Kidney (tissue), 14 donors: ENCODE measurements around the gene DCPS. TPM values are rescaled to one million over a fixed set of nuclear protein-coding genes. Genes with fewer than 3 reads are reported as not detected.
A peak's percentile ranks its signal among the peaks of the same experiment; 100 is the strongest.

Experiments used
- DNase-seq, 5 donors: peaks; one replicate each; pipeline ENCODE4 v3.0.0-alpha.2; 2013 to 2020
- FAIRE-seq: peaks from 2 replicates; lab custom pipeline; 2012; peaks lifted over from hg19 to GRCh38; lab: Jason Lieb, UNC
- H3K27ac ChIP-seq, 2 donors: one replicate each; pipeline ENCODE4 v1.7.0; 2013; ENCODE audit warnings: low read depth in 2 of 2, low read length in 2 of 2, inconsistent platforms in 1 of 2
- H3K27me3 ChIP-seq: one replicate; pipeline ENCODE4 v1.7.1; 2013; ENCODE audit warnings: low read length, inconsistent platforms; ENCODE audit not compliant: control insufficient read depth, insufficient read depth
- H3K36me3 ChIP-seq, 3 donors: one replicate each; pipeline versions ENCODE4 v1.7.0 to v1.7.1; 2013; ENCODE audit warnings: low read length in 3 of 3, control low read depth in 1 of 3, inconsistent platforms in 1 of 3; ENCODE audit not compliant: insufficient read depth in 3 of 3, control insufficient read depth in 2 of 3
- H3K4me1 ChIP-seq, 3 donors: one replicate each; pipeline versions ENCODE4 v1.7.0 to v1.7.1; 2013; ENCODE audit warnings: low read length in 3 of 3, inconsistent platforms in 1 of 3, low read depth in 1 of 3; ENCODE audit not compliant: control insufficient read depth in 2 of 3, insufficient read depth in 2 of 3
- H3K4me3 ChIP-seq, 3 donors: one replicate each; pipeline versions ENCODE4 v1.7.0 to v1.8.1; 2013; ENCODE audit warnings: low read length in 3 of 3, control low read depth in 1 of 3, inconsistent platforms in 1 of 3
- H3K9ac ChIP-seq, 3 donors: one replicate each; pipeline versions ENCODE4 v1.7.0 to v1.7.1; 2013; ENCODE audit warnings: low read length in 3 of 3, control low read depth in 1 of 3, inconsistent platforms in 1 of 3
- H3K9me3 ChIP-seq, 3 donors: one replicate each; pipeline versions ENCODE4 v1.7.0 to v1.7.1; 2013; ENCODE audit warnings: low read length in 3 of 3, control low read depth in 1 of 3, inconsistent platforms in 1 of 3; ENCODE audit not compliant: control insufficient read depth in 2 of 3, insufficient read depth in 1 of 3
- intact Hi-C: fragments of 100-400 bp; cut with DNase I; formaldehyde crosslinking; loops from one replicate; pipeline ENCODE4 v1.11.1; 2022
- polyA plus RNA-seq: library from polyadenylated mRNA; stranded (reverse); fragments of 350-450 nt; fragmentation: Illumina TruSeq; extraction: RNeasy Lipid Tissue Mini Kit (QIAGEN cat#74804); gene quantifications from one replicate; pipeline ENCODE4 v1.2.3, GENCODE V29; 2014; ENCODE audit warnings: low read depth, low replicate concordance; ENCODE audit not compliant: insufficient read depth
- total RNA-seq: library from RNA; stranded (reverse); fragmentation: NEBNext Ultra II Directional; extraction: Animal tissue kit (Norgen Biotek cat#: 25700); gene quantifications from one replicate; pipeline ENCODE4 v1.2.1, GENCODE V29; 2021
- TF ChIP-seq, protein P1 (sequence below): IDR thresholded peaks from 3 replicates; pipeline ENCODE4 v1.5.1; 2012; ENCODE audit warnings: mild to moderate bottlenecking, moderate library complexity, borderline replicate concordance; ENCODE audit not compliant: insufficient read depth; ENCODE audit errors: extremely low read depth
- donor health status: control.
- donor health status: control.
- donor health status: control.
- donor health status: control.
- donor health status: control.
- donor health status: DM: yes; HTN: yes; CAD: no.
- donor health status: Normal renal cell carcinoma (clear cell type).

The DCPS gene
- total and polyA plus RNA-seq, 2 donors from 2014 or later: 23.9 to 24.2 TPM

DNA sequence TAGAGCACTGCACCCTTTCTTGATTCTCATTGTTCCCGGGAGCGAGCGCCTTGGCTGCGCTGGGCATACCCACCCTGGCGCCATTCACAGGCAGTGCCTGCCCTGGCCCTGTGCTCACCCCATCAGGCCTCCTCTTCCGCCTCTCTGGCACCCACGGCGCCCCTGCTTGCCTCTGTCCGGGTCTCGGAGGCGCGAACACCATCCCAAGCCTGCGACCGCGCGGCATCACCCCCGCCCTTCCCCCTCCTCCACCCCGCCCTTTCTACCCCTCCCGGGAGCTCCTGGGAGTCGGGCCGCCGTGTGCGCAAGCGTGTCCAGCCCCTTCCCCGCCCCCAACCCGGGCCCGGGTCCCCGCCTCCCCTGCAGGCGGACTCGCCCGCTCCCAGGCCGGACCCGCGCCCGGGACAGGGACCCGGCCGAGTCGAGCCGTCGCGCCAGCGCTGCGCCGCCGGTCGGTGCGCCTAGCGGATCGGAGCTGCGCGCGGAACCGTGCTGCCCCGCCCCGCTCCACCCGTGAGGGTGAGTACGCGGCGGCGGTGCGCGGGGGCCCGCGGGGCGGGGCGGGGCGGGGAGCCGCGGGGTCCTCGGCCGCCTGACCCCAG is 51.6 kb downstream of the DCPS start, which contains the start of gene ST3GAL4:
ST3GAL4 (plus strand) TSS at position 363 of the 602 bp plus-strand sequence. CDS start 50,470 bp downstream, outside the sequence.
- FAIRE-seq (no peak), DNase-seq (peak; percentile 85 to 95 (median 94))
- H3K36me3 ChIP-seq: no peaks in the 10 kb centered on the region
- H3K9me3 ChIP-seq: no peaks in the 10 kb centered on the region
- peak within 1 kb of the TSS; percentile 77 to 81 for H3K27ac ChIP-seq
- peaks cover 0 to 35% (median 15%) of the 10 kb centered on the region in 3 donors for H3K4me1 ChIP-seq
- peak within 1 kb of the TSS; percentile 68 to 74 (median 73) for H3K4me3 ChIP-seq
- H3K9ac ChIP-seq: peak within 1 kb of the TSS; percentile 39 to 84 (median 56)
- H3K27me3 ChIP-seq: no peaks in the 10 kb centered on the region
- TF ChIP-seq, protein P1, sequence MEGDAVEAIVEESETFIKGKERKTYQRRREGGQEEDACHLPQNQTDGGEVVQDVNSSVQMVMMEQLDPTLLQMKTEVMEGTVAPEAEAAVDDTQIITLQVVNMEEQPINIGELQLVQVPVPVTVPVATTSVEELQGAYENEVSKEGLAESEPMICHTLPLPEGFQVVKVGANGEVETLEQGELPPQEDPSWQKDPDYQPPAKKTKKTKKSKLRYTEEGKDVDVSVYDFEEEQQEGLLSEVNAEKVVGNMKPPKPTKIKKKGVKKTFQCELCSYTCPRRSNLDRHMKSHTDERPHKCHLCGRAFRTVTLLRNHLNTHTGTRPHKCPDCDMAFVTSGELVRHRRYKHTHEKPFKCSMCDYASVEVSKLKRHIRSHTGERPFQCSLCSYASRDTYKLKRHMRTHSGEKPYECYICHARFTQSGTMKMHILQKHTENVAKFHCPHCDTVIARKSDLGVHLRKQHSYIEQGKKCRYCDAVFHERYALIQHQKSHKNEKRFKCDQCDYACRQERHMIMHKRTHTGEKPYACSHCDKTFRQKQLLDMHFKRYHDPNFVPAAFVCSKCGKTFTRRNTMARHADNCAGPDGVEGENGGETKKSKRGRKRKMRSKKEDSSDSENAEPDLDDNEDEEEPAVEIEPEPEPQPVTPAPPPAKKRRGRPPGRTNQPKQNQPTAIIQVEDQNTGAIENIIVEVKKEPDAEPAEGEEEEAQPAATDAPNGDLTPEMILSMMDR: no peak
- intact Hi-C loops: no loop called here

DNA sequence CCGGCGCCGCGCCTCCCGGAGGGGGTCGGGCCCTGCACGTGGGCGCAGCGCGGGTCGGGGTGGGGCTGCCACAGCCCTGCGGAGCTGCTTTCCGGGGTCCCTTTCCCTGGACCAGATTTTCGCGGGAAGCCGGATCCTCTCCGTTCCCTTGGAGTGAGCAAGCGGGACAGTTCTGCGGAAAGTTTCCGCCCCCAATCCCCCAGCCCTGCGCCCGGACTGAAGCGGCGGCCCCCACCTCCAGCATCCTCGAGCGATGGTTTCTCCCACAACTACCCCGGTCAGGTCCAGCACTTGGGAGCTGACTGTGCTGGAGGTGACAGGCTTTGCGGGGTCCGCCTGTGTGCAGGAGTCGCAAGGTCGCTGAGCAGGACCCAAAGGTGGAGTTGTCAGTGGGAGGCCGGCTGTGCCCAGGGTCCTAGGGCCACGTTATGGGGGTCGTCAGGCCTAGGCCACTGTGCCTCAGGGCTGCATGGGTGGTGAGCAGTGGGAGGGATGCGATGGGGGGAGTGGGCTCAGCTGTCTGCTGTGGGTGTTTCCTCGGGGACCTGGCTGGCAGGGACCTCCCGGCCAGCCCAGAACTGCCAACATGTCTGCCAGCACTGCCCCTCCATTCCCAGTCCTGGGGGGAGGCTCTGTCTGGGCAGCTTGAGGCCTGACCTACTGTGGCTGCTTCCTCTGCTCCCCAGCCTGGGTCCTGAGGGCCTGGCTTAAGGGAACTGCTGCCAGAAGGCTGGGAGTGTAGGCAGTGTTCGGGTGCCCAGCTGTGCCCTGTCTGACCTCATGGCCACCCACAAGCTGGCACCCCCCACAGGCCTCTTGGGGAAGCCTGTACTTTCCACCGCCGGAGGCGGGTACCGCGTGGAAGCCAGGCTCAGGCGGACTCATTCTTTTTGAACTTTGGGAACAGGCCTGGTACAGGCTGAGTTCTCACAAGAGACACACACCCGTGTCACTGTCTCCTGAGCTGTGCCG is 52.4 kb downstream of the DCPS start:
- Histone ChIP-seq H3K4me1 (peaks cover 0 to 35% (median 10%) of the 10 kb centered on the region in 3 donors), H3K27ac (peak overlapping the region; percentile 77 to 81), H3K27me3 (no peaks in the 10 kb centered on the region), H3K4me3 (peak overlapping the region; percentile 22 to 74 (median 36)), H3K9me3 (no peaks in the 10 kb centered on the region), H3K9ac (peak overlapping the region; percentile 10 to 54 (median 20)), H3K36me3 (no peaks in the 10 kb centered on the region)
- TF ChIP-seq, protein P1: no peak
- peak in 2 of 5 donors; percentile 60 to 77 for DNase-seq
- FAIRE-seq: no peak
- intact Hi-C loops: no loop called here

DNA sequence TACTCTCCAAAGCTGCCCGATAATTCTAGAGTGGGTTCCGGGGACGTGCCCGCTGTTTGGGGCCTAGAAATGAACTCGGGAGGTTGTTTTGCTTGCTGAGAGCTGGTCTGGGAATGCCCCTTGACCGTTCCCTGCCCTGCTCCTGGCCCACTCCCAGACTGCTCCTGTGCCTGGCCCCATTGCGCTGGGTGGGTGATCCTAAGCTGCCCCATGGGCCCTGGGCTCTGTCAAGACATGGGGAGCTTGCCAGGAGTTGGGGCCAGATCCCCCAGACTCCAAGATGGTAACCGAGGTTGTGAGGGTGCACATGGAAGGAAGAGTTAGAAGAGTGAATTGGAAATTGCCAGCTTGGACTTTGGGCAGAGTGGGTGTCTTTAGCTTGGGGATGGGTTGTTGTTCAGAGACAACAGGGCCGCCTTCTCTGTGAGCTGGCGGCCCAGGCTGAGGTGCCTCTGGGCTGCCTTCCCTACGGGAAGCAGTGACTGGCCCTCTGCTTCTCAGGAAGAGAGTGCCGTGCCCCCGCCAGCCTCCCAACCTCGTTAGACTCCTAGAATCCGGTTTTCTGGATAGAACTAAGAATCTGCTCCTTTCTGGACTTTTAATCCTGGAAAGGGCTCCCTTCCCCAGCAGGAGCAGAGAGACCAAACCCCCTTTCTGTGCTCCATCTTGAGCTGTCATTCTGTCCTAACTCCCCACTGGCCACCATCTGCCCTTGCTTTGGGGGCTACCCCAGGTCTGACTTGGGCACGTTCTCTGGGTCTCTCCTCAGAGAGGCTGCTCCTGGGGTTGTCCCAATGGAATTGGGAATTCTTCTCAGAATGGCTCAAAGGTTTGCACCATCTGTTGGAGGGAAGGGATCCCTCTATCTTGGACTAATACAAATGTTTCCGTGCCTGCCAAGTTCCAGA is 53.4 kb downstream of the DCPS start:
- Histone ChIP-seq H3K9me3 (no peaks in the 10 kb centered on the region), H3K36me3 (no peaks in the 10 kb centered on the region), H3K9ac (peak overlapping the region in 2 of 3 donors; percentile 29 to 54), H3K27me3 (no peaks in the 10 kb centered on the region), H3K4me3 (peak overlapping the region in 2 of 3 donors; percentile 26 to 74), H3K4me1 (peaks cover 0 to 35% (median 10%) of the 10 kb centered on the region in 3 donors), H3K27ac (peak overlapping the region; percentile 77)
- FAIRE-seq (no peak), DNase-seq (no peak)
- intact Hi-C loops: no loop called here
- TF ChIP-seq, protein P1: no peak
